Right lung (tissue), 5 donors: ENCODE results near the gene GPS2. TPM values are rescaled to one million over a fixed set of nuclear protein-coding genes. Genes with fewer than 3 reads are reported as not detected.

ENCODE experiments used
- DNase-seq, 2 donors: peaks; one replicate each; pipeline ENCODE4 v3.0.0-alpha.2; 2013
- polyA plus RNA-seq, 5 donors: library from polyadenylated mRNA; unstranded; fragments of 120-200 nt; gene quantifications; one replicate each; pipeline versions ENCODE4 v1.2.1 to v1.2.3, GENCODE V29; 2013; ENCODE audit warnings: inconsistent platforms in 1 of 5, low replicate concordance in 1 of 5; ENCODE audit not compliant: insufficient read length in 5 of 5, insufficient read depth in 1 of 5

GPS2 gene
- polyA plus RNA-seq, 5 donors, result 65.7 to 91.2 (median 81.3) TPM

GRCh38 chr17:7322520-7323194 lies 7.5 kb upstream of the GPS2 start:
- no peak for DNase-seq

DNA sequence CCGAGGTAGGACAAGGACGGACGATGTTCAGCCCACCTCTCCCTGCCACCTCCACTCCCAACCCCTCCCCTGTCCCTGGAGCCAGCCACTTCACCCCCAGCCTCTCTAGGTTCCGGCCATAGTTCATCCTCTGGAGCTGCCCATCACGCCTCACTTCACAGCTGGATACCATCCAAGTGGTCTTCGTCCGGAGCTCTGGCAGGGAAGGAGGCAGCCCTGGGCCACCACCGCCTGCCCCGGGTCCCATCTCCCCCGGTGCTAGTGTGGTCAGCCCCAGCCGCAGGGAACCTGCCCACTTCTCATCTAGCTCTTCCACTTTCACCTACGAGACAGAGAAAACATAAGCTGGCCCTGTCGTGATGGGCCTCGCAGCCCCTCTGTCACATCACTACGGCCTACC lies 6.3 kb upstream of the GPS2 start:
- no peak for DNase-seq

GRCh38 chr17:7318121-7318860 lies 3.1 kb upstream of the GPS2 start:
- DNase-seq, result no peak

DNA sequence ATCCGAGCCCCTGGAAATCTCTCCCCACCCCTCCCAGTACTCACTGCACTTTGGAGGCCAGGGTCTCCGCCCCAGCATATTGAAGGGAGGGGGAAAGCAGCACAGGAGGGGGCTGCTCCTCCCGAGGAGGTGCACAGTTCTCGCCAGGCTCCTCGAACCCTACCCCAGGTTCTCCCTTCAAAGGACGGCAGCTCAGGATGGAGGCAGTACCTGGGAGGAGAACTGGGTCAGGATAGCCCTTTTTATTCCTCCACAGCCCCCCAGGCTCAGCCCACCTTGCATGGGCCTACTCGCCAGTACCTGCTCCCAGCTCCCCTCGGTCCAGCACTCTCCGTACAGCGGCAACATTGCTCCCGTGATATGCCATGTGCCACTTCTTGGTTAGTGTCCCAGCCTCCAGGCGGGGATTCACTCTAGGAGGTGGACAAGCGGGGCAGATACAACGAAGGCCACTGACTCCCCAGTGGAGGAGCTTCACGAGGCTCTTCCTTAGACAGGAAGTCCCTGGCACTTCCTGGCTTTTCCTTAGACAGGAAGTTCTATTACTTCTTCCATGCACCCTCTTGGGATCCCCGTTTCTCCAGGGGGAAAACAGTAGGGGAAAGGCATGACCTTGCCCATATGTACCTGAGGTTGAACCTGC lies 2.1 kb upstream of the GPS2 start:
- DNase-seq, result no peak

- no peak for DNase-seq
These were observed 543 bp upstream of the GPS2 start for GRCh38 chr17:7315570-7316235.

DNA sequence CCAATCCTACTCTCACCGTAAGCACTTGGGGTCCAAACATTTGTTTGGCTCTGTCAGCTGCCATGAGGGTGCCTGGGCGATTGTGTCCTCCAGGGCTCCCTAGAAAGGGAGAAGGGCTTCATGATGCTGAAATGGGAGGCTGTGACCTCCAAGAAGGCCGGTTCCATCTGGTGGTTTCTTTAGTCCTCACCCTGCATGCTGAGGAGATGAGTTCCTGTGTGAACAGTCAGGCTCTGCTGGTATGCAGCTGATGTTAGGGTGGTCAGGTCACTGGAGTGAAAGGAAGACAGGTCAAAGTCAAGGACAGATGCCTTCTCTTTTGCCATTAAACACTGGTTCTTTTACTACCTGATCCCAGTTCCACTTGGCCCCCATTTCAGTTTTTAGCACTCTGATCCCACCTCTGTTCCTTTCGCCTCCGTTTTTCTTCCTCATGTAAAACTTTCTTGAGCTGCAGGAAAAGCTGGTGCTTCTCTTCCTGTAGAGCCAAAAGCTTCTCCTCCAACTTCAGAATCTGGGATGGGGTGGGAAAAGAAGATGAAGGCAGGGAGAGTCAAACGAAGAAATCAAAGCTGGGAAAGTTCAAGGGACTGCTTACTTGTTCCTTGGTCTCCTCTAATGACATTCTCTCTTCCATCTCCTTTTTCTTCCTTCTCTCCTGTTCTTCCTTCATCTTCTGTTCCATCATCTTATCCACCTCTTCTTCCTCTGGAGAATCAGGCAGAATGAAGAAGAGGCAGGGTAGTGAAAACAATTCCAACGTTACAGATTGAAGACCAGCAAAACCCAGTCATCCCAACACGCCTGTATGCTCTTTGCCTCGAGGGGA lies 1.1 kb downstream of the GPS2 start:
- no peak for DNase-seq

DNA sequence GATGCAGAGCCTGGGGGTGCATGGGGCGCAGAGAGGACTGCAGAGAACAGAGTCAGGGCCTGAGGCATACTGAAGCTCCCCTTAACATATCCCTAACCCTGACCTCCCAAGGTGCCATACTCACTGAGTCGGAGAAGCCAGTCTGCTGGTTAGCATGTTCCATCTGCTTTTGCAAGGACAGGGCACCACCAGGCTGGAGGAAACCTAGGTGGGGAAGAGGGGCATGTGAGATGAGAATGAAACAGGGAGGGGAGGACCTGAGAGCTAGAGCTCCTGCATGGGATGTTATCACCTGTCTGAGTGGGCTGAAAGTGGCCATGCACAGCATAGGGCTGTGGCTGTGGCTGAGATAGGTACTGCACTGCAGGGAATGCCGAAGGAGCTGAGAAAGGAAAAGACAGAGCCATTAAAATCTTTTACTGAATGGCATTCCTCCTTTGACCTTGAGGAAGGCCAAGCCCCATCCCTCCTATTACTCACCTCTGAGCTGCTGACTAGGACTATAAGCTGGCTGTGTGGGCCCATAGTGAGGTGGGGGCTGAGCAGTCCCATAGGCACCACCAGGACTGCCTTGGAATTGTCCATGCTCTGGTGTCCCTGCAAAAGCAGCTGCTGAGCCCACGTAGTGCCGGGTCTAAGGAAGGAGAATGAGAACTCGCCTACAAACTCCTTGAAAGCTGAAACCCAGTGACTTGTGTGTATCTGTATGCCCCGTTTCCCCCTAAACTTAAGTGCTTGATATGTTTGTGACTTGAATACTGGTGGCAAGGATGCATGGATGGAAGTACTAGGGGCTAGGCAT lies 1.9 kb downstream of the GPS2 start:
- no peak for DNase-seq

- DNase-seq, result no peak
These were observed 2.6 kb downstream of the GPS2 start for GRCh38 chr17:7312432-7313087.

DNA sequence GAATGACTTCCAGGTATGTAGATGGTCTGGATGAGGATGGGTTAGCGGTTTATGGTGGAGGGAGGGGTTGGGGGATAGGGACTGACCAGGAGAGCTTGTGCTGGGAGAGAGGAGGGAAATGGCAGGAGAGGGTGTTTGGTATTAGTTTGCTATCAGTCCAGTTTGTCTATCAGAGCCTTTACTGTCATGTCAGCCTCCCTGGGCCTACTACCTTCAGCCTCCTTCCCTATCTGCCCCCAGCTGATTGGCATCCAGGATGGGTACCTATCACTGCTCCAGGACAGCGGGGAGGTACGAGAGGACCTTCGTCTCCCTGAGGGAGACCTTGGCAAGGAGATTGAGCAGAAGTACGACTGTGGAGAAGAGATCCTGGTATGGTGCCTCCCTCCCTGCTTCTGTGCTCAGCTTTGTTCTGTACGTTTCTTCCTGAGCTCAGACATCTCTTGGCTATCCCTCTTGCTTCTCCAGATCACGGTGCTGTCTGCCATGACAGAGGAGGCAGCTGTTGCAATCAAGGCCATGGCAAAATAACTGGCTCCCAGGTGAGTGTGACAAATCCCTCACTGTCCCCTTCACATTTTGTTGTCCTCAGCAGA lies 4.0 kb downstream of the GPS2 start:
- no peak for DNase-seq

DNA sequence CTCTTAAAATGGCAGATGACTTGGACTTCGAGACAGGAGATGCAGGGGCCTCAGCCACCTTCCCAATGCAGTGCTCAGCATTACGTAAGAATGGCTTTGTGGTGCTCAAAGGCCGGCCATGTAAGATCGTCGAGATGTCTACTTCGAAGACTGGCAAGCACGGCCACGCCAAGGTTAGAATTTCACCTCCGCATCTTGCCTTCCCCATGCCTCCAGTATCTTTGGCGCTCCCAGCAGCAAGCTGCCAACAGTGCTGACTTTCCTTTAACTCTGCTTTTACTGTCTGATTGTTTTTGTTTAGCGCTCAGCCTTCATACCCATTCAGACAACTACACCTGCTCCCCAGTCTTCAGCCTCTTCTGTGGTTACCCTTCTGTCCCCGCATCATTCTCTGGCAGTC lies 5.5 kb downstream of the GPS2 start:
- no peak for DNase-seq

- peak; percentile 56 to 63 for DNase-seq
These were observed 6.3 kb downstream of the GPS2 start for GRCh38 chr17:7308625-7309433.

GRCh38 chr17:7307686-7308624 lies 7.2 kb downstream of the GPS2 start:
- peak; percentile 15 to 25 for DNase-seq

GRCh38 chr17:7306911-7307685 lies 8.1 kb downstream of the GPS2 start, which contains the start of gene EIF5A:
EIF5A (plus strand) TSS chr17:7307628; CDS start chr17:7309636, 2,008 bp downstream.
- peak; percentile 100 for DNase-seq

GRCh38 chr17:7304179-7304578 lies 11.0 kb downstream of the GPS2 start:
- no peak for DNase-seq

DNA sequence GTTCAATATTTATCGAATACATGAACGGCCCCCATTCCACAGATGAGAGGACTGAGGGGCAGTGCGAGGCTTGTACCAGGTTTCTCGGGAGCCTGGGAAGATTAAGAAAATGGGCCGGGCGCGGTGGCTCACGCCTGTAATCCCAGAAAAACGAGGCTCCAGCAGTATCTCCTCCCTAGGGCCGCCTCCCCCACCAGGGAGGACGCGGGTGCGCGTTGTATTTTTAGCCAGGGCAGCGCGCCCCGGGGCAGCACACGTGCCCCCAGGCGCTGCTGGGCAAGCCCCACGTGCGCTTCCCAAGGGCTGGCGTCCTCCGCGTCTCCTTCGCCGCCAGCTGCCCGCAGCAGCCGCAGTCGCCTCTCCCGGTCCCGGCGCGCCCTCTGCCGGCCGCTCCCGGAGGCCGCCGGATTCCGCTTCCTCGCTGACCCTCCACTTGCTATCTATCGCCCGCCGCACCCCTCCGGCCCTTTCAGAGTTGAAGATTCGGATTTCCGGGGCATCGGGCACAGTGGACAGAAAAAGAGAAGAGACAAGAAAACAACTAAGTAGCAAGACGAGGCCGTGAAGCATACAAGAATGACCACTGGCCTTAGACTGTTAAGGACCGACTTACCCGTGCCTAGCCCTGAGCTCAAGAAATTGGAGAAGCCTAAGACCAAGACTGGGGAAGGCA lies 18.8 kb downstream of the GPS2 start:
- DNase-seq, result peak; percentile 71 to 75
